SK-N-SH treated with all-trans-retinoic acid at 6 μM for 48 hours (cell line): ENCODE data around the gene LRRC42.

ENCODE experiments used
- CSRNP3 ChIP-seq: fragments of 250-450 bp; sonication (Bioruptor Pico); IDR thresholded peaks from 2 replicates; pipeline ENCODE4 v1.5.1; 2021; ENCODE audit warnings: mild to moderate bottlenecking, moderate library complexity
- ZFP3 ChIP-seq: fragments of 250-450 bp; sonication (Bioruptor Pico); IDR thresholded peaks from 2 replicates; pipeline ENCODE4 v1.5.0; 2020; ENCODE audit warnings: mild to moderate bottlenecking, moderate library complexity

DNA sequence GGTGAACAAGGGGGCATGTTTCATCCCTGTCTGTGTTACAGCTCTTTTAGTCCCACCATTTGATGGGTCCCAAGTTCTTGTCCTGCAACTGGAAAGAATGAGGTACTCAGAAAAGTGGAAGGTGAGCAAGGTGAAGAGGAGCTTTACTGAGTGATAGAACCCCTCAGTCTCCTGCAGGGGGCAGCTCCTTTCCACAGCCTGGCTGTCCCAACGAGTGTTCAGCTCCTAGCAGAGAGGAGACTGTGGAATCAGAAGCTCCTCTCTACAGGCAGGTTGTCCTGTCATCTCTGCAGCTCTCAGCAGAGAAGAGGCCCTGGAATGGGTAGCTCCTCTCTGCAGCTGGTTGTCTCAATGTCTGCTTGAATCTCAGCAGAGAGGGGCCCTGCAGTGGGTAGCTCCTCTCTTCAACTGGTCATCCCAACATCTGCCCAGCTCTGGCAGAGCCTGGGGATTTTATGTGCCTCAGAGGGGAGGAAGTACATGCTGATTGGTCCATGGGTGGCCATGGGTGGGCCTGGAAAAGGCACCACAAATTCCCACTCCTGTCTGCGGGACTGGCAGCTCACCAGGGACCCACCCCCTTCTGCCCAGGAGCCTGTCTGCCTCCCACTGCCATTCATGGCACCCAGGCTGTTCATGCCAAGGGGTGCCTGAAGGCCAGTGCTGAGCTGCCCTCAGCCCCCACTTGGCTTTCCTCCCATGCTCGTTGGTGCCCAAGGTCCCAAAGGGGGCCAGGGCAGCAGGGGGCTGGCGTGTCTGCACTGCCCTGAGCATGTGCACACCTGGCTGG, 46.1 kb downstream of the LRRC42 start:
- no peak for TF ChIP-seq ZFP3
- no peak for TF ChIP-seq CSRNP3 (CRISPR knock-in tag)
